Activated naive CD8-positive, alpha-beta T cell treated with anti-CD3 and anti-CD28 coated beads, Interleukin-2, amount 10 ng/mL, durations not matched to agents 7 days and 5 days (primary cell): ENCODE measurements around the gene GPR4. TPM values are rescaled to one million over a fixed set of nuclear protein-coding genes. Genes with fewer than 3 reads are reported as not detected.

Source experiments
- ATAC-seq: fragments of 150-1000 bp; cut with Tn5 transposase; one replicate; pipeline ENCODE4 v1.10.0; 2021; ENCODE audit warnings: low read depth, moderate library complexity
- POLR2A ChIA-PET: fragments of 350-600 bp; sonication (Branson Sonifier 250); formaldehyde crosslinking; loops from one replicate; lab custom pipeline; 2021; ENCODE audit warnings: antibody characterized with exemption; lab: Charles Lee
- DNase-seq: peaks from one replicate; pipeline ENCODE4 v3.0.0; 2021
- H3K27ac Mint-ChIP-seq: one replicate; pipeline ENCODE4 v1.8.0; 2022; ENCODE audit warnings: mild to moderate bottlenecking, mixed read lengths
- H3K27me3 Mint-ChIP-seq: one replicate; pipeline ENCODE4 v1.8.0; 2022; ENCODE audit warnings: mild to moderate bottlenecking, moderate library complexity, mixed read lengths
- H3K36me3 Mint-ChIP-seq: one replicate; pipeline ENCODE4 v1.8.0; 2021; ENCODE audit warnings: mild to moderate bottlenecking, mixed read lengths
- H3K4me1 Mint-ChIP-seq: one replicate; pipeline ENCODE4 v1.8.0; 2021; ENCODE audit warnings: mixed read lengths
- H3K4me3 Mint-ChIP-seq: one replicate; pipeline ENCODE4 v1.8.0; 2022; ENCODE audit warnings: mild to moderate bottlenecking, moderate library complexity, mixed read lengths
- H3K9me3 Mint-ChIP-seq: one replicate; pipeline ENCODE4 v1.8.0; 2021; ENCODE audit warnings: mixed read lengths
- total RNA-seq, 2 experiments: library from RNA; stranded (reverse); gene quantifications; one replicate each; pipeline ENCODE4 v1.2.3, GENCODE V29; 2021

GPR4 gene
- total RNA-seq, 2 experiments from 2014 or later, result not detected

- Mint-ChIP-seq H3K27ac (no peak overlapping the region), H3K4me1 (peaks cover 7% of the 10 kb centered on the region)
- POLR2A ChIA-PET, result no interaction called here
Observed at GRCh38 chr19:45591638-45592005, 10.4 kb downstream of the GPR4 start.

DNA sequence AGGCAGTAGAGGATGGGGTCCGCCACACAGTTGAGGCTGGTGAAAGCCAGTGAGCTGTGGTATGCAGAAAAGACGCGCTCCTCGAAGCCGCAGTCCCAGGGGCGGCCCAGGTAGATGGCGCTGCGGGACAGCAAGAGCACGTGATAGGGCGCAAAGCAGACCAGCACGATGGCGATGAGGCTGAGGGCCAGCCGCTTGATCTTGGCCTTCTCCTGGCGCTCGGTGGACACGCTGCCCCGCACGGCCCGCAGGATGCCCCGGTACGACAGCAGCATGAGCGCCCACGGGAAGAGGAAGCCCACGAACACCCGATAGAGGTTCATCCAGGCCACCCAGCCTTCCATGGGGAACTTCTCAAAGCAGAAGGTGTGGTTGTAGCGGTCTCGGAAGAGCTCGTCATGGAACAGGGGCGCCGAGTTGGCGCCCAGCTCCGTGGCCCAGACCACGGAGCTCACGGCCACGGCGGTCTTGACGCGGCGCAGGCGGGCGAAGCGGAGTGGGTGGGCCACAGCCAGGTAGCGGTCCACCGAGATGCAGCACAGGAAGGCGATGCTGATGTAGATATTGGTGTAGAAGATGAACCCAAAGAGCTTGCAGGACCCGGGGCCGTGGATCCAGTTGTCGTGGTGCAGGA is 10.9 kb downstream of the GPR4 start:
- peak; percentile 53 for DNase-seq
- Mint-ChIP-seq H3K9me3 (no peaks in the 10 kb centered on the region), H3K36me3 (no peaks in the 10 kb centered on the region), H3K4me3 (no peak overlapping the region), H3K27me3 (peaks cover 29% of the 10 kb centered on the region), H3K4me1 (peaks cover 7% of the 10 kb centered on the region), H3K27ac (no peak overlapping the region)
- ATAC-seq, result peak; percentile 60
- POLR2A ChIA-PET, result no interaction called here

More at GRCh38 chr19:45591638-45592005, 10.4 kb downstream of the GPR4 start:
- no peak for ATAC-seq
- Mint-ChIP-seq H3K27me3 (peaks cover 33% of the 10 kb centered on the region), H3K9me3 (no peaks in the 10 kb centered on the region), H3K4me3 (no peak overlapping the region), H3K36me3 (no peaks in the 10 kb centered on the region)
- DNase-seq, result no peak

GRCh38 chr19:45590300-45591003 is 11.6 kb downstream of the GPR4 start:
- H3K27ac Mint-ChIP-seq, result no peak overlapping the region
- POLR2A ChIA-PET, result no interaction called here
- H3K27me3 Mint-ChIP-seq, result peaks cover 25% of the 10 kb centered on the region
- DNase-seq, result no peak
- H3K4me3 Mint-ChIP-seq, result no peak overlapping the region
- peaks cover 9% of the 10 kb centered on the region for H3K4me1 Mint-ChIP-seq
- no peaks in the 10 kb centered on the region for H3K36me3 Mint-ChIP-seq
- ATAC-seq, result no peak
- H3K9me3 Mint-ChIP-seq, result no peaks in the 10 kb centered on the region

GRCh38 chr19:45589768-45590167 is 12.2 kb downstream of the GPR4 start:
- H3K4me1 Mint-ChIP-seq, result peaks cover 13% of the 10 kb centered on the region
- ATAC-seq, result no peak
- POLR2A ChIA-PET, result no interaction called here
- H3K27me3 Mint-ChIP-seq, result peaks cover 25% of the 10 kb centered on the region
- H3K36me3 Mint-ChIP-seq, result no peaks in the 10 kb centered on the region
- DNase-seq, result no peak
- no peak overlapping the region for H3K4me3 Mint-ChIP-seq
- peak overlapping the region; percentile 40 for H3K27ac Mint-ChIP-seq
- no peaks in the 10 kb centered on the region for H3K9me3 Mint-ChIP-seq

DNA sequence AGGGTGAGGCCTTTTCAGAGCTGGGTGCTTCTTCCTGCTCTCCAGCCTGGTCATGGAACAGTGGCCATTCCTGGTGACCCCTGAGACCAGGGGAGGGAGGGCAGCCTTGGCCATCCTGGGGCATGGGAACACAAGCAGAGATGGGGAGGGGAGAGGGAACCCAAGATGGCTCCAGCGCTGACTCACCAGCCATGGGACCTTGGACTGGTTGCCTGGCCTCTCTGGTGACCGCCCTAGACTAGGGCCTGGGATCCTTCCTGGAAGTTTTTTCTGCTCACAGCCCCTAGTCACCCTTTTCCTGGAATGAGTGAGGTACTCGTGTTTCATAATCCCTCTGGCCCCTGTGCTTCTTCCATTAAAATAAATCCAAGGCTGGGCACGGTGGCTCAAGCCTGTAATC is 14.1 kb downstream of the GPR4 start:
- DNase-seq (no peak), ATAC-seq (no peak)
- H3K27ac Mint-ChIP-seq, result no peak overlapping the region
- H3K27me3 Mint-ChIP-seq, result peaks cover 25% of the 10 kb centered on the region
- H3K4me3 Mint-ChIP-seq, result no peak overlapping the region
- H3K36me3 Mint-ChIP-seq, result peaks cover under 1% of the 10 kb centered on the region
- POLR2A ChIA-PET, result interaction anchor here (0.6 kb wide), 1 partner anchor 16 kb away, joined by 3 read pairs; no protein-coding TSS in a partner anchor
- H3K9me3 Mint-ChIP-seq, result no peaks in the 10 kb centered on the region
- peaks cover 15% of the 10 kb centered on the region for H3K4me1 Mint-ChIP-seq

DNA sequence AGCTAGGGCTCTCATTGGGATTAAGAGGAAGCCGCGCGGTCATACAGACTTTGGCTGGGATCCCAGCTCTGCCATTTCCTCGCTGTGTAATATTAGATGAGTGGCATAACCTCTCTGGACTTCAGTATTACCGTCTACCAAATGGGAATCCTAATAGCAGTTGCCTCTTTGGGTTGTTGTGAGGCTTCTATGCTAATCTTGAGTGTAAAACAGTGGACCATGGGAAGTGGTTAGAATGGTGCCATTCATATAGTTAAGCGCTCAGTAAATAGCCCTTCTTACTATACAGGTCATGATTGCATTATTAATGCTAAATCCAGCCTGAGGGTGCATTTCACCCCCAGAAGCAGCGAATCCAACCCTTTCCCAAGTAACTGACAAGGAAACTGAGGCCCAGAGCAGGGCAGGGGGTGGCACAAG is 16.8 kb downstream of the GPR4 start:
- ATAC-seq (no peak), DNase-seq (no peak)
- H3K27ac Mint-ChIP-seq, result peak overlapping the region; percentile 94
- H3K36me3 Mint-ChIP-seq, result peaks cover 9% of the 10 kb centered on the region
- peaks cover 8% of the 10 kb centered on the region for H3K4me1 Mint-ChIP-seq
- peak overlapping the region; percentile 93 for H3K4me3 Mint-ChIP-seq
- H3K9me3 Mint-ChIP-seq, result no peaks in the 10 kb centered on the region
- peaks cover 14% of the 10 kb centered on the region for H3K27me3 Mint-ChIP-seq
- POLR2A ChIA-PET, result interaction anchor here (1.8 to 3.7 kb wide), 2 partner anchors 57 to 77 kb away, joined by 4 to 16 read pairs; no protein-coding TSS in a partner anchor

DNA sequence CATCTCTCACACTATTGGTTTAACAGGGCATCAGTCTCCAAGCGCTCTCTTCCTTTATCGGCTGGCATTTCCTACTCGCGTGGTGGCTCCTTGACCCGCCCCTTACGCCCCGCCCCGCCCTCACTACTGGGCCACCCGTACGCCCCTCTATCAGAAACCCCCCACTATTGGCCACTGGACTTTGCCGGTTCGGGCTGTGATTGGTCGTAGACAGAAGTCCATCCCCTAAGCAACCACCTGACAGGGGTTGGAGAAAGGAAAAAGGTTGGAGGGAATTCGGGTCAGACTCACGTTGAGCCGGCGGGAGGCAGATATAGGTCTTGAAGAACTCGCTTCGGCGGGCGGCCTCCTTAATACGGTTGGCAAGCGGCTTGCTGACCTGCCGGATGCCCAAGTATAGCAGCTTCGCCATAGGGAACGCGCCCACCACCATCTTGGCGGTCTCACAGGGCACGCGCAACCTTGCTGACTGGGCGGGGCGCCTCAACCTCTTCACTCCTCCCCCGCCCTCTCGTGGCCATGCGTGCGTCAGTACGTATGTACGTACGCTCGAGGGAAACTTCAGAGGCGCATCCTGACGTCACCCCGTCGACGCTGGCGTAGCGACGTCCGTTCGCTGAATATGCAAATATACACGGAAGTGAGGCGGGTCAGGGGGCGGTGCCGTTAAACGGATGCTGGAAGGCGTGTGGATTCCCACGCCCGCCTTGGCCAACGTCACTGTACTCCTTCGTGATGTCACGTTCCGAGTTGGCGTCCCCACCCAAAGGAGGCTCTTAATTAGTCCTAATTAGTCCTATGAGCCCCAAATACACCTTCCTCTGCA is 17.5 kb downstream of the GPR4 start, which contains the start of gene OPA3:
Gene OPA3 (minus strand): TSS at position 471 of the 826 bp plus-strand sequence. CDS start 38 bp downstream, at position 433.
- Mint-ChIP-seq H3K9me3 (no peaks in the 10 kb centered on the region), H3K4me3 (peak within 1 kb of the TSS; percentile 93), H3K27ac (peak within 1 kb of the TSS; percentile 94), H3K36me3 (peaks cover 10% of the 10 kb centered on the region), H3K27me3 (peaks cover 8% of the 10 kb centered on the region), H3K4me1 (peaks cover 8% of the 10 kb centered on the region)
- ATAC-seq (peak; percentile 93), DNase-seq (peak; percentile 95)
- POLR2A ChIA-PET, result interaction anchor here (1.0 to 3.7 kb wide), 5 partner anchors 26 to 145 kb away, joined by 3 to 16 read pairs (median 4); no protein-coding TSS in a partner anchor

DNA sequence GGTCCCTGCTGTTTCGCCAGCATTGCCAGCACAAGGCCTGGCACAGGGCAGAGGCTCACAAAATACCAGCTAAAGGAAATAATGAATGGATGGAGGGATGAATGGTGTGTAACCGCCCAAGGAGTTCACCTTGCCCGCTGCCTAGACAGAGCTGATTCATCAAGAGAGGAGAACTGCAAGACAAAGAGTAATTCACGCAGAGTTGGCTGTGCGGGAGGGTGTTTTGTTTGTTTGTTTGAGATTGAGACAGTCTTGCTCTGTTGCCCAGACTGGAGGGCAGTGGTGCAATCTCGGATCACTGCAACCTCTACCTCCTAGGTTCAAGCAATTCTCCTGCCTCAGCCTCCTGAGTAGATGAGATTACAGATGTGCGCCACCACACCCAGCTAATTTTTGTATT is 20.4 kb downstream of the GPR4 start:
- H3K4me1 Mint-ChIP-seq, result peaks cover 18% of the 10 kb centered on the region
- H3K36me3 Mint-ChIP-seq, result peaks cover 10% of the 10 kb centered on the region
- DNase-seq (no peak), ATAC-seq (no peak)
- no peaks in the 10 kb centered on the region for H3K9me3 Mint-ChIP-seq
- H3K27me3 Mint-ChIP-seq, result no peaks in the 10 kb centered on the region
- POLR2A ChIA-PET, result interaction anchor here (3.7 kb wide), 1 partner anchor 60 kb away, joined by 16 read pairs; no protein-coding TSS in a partner anchor
- H3K4me3 Mint-ChIP-seq, result no peak overlapping the region
- no peak overlapping the region for H3K27ac Mint-ChIP-seq

- no peaks in the 10 kb centered on the region for H3K27me3 Mint-ChIP-seq
- no peak overlapping the region for H3K27ac Mint-ChIP-seq
- no peaks in the 10 kb centered on the region for H3K9me3 Mint-ChIP-seq
- peaks cover 12% of the 10 kb centered on the region for H3K4me1 Mint-ChIP-seq
- POLR2A ChIA-PET, result no interaction called here
- H3K4me3 Mint-ChIP-seq, result no peak overlapping the region
- H3K36me3 Mint-ChIP-seq, result peaks cover 10% of the 10 kb centered on the region
- no peak for DNase-seq
- no peak for ATAC-seq
Observed at GRCh38 chr19:45578861-45579260, 23.2 kb downstream of the GPR4 start.

DNA sequence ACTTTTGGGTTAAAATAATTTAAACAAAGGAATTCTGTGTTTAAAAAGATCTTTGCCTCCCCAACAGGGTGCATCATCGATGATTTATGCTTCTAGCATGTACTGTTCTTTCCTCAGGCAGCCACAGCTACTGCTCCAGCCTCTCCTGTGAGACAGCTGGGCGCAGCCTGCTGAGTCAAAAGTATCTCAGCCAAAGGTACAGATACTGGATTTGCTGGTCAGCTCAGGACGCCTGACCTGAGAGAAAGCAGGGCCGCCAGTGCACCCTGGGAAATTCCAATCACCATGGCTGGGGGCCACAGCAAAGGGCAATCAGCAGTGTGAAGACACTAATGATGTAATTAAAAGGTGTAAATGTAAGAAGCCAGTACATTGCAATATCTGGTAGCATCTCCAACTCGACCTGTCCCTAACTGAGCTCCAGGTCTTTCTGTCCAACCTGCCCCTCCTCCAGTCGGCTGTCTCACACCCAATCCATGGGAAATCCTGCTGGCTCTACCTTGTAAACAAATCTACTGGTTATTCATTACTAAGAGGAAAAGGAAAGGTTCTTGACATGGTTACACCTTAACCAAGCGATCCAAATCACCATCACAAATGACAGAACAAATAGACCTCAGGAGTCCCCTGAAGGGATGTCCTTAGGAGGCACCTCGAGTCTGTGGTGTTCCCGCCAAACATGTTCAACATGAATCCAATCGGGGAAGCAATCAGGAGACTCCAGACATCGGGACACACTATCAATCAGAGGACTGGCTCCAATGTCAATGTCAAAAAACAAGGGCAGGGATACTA is 24.7 kb downstream of the GPR4 start:
- no peak for DNase-seq
- H3K27me3 Mint-ChIP-seq, result no peaks in the 10 kb centered on the region
- POLR2A ChIA-PET, result no interaction called here
- H3K36me3 Mint-ChIP-seq, result peaks cover 6% of the 10 kb centered on the region
- no peak overlapping the region for H3K4me3 Mint-ChIP-seq
- no peak for ATAC-seq
- peaks cover 10% of the 10 kb centered on the region for H3K4me1 Mint-ChIP-seq
- peak overlapping the region; percentile 34 for H3K27ac Mint-ChIP-seq
- no peaks in the 10 kb centered on the region for H3K9me3 Mint-ChIP-seq

- POLR2A ChIA-PET, result no interaction called here
- ATAC-seq (no peak), DNase-seq (no peak)
- peaks cover 10% of the 10 kb centered on the region for H3K4me1 Mint-ChIP-seq
- H3K27ac Mint-ChIP-seq, result no peak overlapping the region
- no peaks in the 10 kb centered on the region for H3K27me3 Mint-ChIP-seq
- H3K9me3 Mint-ChIP-seq, result no peaks in the 10 kb centered on the region
- H3K4me3 Mint-ChIP-seq, result no peak overlapping the region
- H3K36me3 Mint-ChIP-seq, result peaks cover 5% of the 10 kb centered on the region
Observed at GRCh38 chr19:45576682-45577081, 25.3 kb downstream of the GPR4 start.

DNA sequence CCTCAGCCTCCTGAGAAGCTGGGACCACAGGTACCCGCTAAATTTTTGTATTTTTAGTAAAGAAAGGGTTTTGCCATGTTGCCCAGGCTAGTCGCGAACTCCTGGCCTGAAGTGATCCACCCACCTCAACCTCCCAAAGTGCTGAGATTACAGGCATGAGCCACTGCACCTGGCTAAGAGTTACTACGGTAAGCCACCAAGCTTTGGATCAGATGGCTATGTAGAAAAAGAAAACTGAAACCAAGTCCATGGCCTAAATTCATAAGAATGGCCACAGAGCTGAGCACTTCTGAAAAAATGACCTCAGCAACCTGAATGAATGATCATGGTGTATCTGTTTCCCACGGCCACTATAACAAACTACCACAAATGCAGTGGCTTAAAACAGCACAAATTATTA is 26.8 kb downstream of the GPR4 start:
- Mint-ChIP-seq H3K9me3 (no peaks in the 10 kb centered on the region), H3K27ac (no peak overlapping the region), H3K27me3 (no peaks in the 10 kb centered on the region), H3K36me3 (peaks cover 1% of the 10 kb centered on the region), H3K4me1 (peaks cover 10% of the 10 kb centered on the region), H3K4me3 (no peak overlapping the region)
- no peak for DNase-seq
- POLR2A ChIA-PET, result interaction anchor here (0.6 kb wide), 1 partner anchor 13 kb away, joined by 3 read pairs; no protein-coding TSS in a partner anchor
- ATAC-seq, result no peak
